Panc1 (cell line): ENCODE results near the gene SDK1. TPM values are rescaled to one million over a fixed set of nuclear protein-coding genes. Genes with fewer than 3 reads are reported as not detected.
A peak's percentile ranks its signal among the peaks of the same experiment; 100 is the strongest.

Source experiments
- ATAC-seq: fragments of 200-7000 bp; cut with Tn5 transposase; 2 replicates; pipeline ENCODE4 v1.9.1; 2020; ENCODE audit warnings: mild to moderate bottlenecking, moderate library complexity
- BruUV-seq: library from RNA; stranded (reverse); fragments of 400-500 nt; replicated peaks from 2 replicates; lab custom pipeline; 2021; lab: Mats Ljungman, UMichigan
- CTCF ChIA-PET: fragments of 300-600 bp; sonication (Branson Sonifier 250); formaldehyde crosslinking; loops from one replicate; lab custom pipeline; 2022; ENCODE audit warnings: antibody characterized with exemption; lab: Charles Lee
- POLR2A ChIA-PET: fragments of 300-600 bp; sonication (Branson Sonifier 250); formaldehyde crosslinking; loops from one replicate; lab custom pipeline; 2022; ENCODE audit warnings: antibody characterized with exemption; lab: Charles Lee
- DNase-seq: peaks from one replicate; pipeline ENCODE4 v3.0.0-alpha.2; 2010; ENCODE audit warnings: low read depth, low spot score
- H3K27ac ChIP-seq: 2 replicates; pipeline ENCODE4 v1.5.1; 2011; ENCODE audit warnings: mild to moderate bottlenecking, low read length, inconsistent platforms
- H3K27me3 ChIP-seq: fragments of 200-500 bp; sonication (Bioruptor generic); 2 replicates; pipeline ENCODE4 v1.6.0; 2014; ENCODE audit warnings: low read length, inconsistent platforms; ENCODE audit not compliant: control insufficient read depth, insufficient read depth
- H3K36me3 ChIP-seq: fragments of 200-500 bp; sonication (Bioruptor generic); 2 replicates; pipeline ENCODE4 v1.5.1; 2014; ENCODE audit warnings: inconsistent platforms, mild to moderate bottlenecking, low read length, moderate library complexity; ENCODE audit not compliant: control insufficient read depth, insufficient read depth
- H3K4me1 ChIP-seq: 2 replicates; pipeline ENCODE4 v1.5.1; 2011; ENCODE audit warnings: inconsistent platforms, mild to moderate bottlenecking, low read length, moderate library complexity; ENCODE audit not compliant: control insufficient read depth, insufficient read depth
- H3K4me3 ChIP-seq, 2 experiments: 2 replicates each; pipeline ENCODE4 v1.5.1; 2011 to 2012; ENCODE audit warnings: low read depth in 2 of 2, low read length in 2 of 2, mild to moderate bottlenecking in 2 of 2, inconsistent platforms in 1 of 2, moderate library complexity in 1 of 2
- H3K9me3 ChIP-seq: fragments of 200-500 bp; sonication (Bioruptor generic); 2 replicates; pipeline ENCODE4 v1.5.1; 2014; ENCODE audit warnings: low read depth, mild to moderate bottlenecking, inconsistent platforms, low read length, moderate library complexity; ENCODE audit not compliant: control insufficient read depth, insufficient read depth
- POLR2AphosphoS5 ChIP-seq: IDR thresholded peaks from 2 replicates; pipeline ENCODE4 v1.6.1; 2012; ENCODE audit warnings: mild to moderate bottlenecking, low read depth, low read length, moderate library complexity
- SIN3A ChIP-seq: IDR thresholded peaks from 2 replicates; pipeline ENCODE4 v1.6.1; 2012; ENCODE audit warnings: low read depth, mild to moderate bottlenecking, low read length, moderate library complexity, borderline replicate concordance; ENCODE audit not compliant: insufficient read depth
- TCF7L2 ChIP-seq: IDR thresholded peaks from 2 replicates; pipeline ENCODE4 v1.6.1; 2011; ENCODE audit warnings: mild to moderate bottlenecking, low read depth, low read length, inconsistent platforms
- in situ Hi-C: cut with HindIII; loops from 2 replicates; pipeline ENCODE4 v1.10.0; 2016; ENCODE audit warnings: low sequenced_read_pairs, low pct_unique_long_range_greater_than_20kb
- intact Hi-C: fragments of 100-400 bp; cut with micrococcal nuclease; formaldehyde crosslinking; loops from one replicate; pipeline ENCODE4 v1.10.0; 2022; ENCODE audit not compliant: unreplicated experiment
- total RNA-seq: library from RNA; stranded (reverse); gene quantifications from one replicate; pipeline ENCODE4 v1.2.1, GENCODE V29; 2021; ENCODE audit not compliant: unreplicated experiment
- TF ChIP-seq, protein P1 (sequence below): fragments of 450-650 bp; IDR thresholded peaks from 2 replicates; pipeline ENCODE4 v1.5.1; 2017; ENCODE audit warnings: mild to moderate bottlenecking
- TF ChIP-seq, protein P2 (sequence below), 2 experiments: IDR thresholded peaks; 2 replicates each; pipeline ENCODE4 v1.6.1; 2011 to 2012; ENCODE audit warnings: low read depth in 2 of 2, control low read depth in 1 of 2, low read length in 1 of 2, mild to moderate bottlenecking in 1 of 2, moderate library complexity in 1 of 2; ENCODE audit not compliant: insufficient read depth in 1 of 2

SDK1 gene
- total RNA-seq, 1 experiment from 2014 or later = 47.4 TPM

GRCh38 chr7:4266270-4267040, 965.4 kb downstream of the SDK1 start:
- DNase-seq (no peak), ATAC-seq (no peak)
- CTCF ChIA-PET = no interaction called here
- POLR2A ChIA-PET = no interaction called here
- intact Hi-C loops = no loop called here
- Histone ChIP-seq H3K9me3 (no peaks in the 10 kb centered on the region), H3K4me1 (no peaks in the 10 kb centered on the region), H3K4me3 (no peak overlapping the region), H3K36me3 (no peaks in the 10 kb centered on the region), H3K27me3 (no peaks in the 10 kb centered on the region), H3K27ac (no peak overlapping the region)
- BruUV-seq = TSS peak; percentile 77
- in situ Hi-C loops = no loop called here
- TF ChIP-seq SIN3A (no peak), POLR2AphosphoS5 (no peak), TCF7L2 (no peak)
- TF ChIP-seq, protein P1, sequence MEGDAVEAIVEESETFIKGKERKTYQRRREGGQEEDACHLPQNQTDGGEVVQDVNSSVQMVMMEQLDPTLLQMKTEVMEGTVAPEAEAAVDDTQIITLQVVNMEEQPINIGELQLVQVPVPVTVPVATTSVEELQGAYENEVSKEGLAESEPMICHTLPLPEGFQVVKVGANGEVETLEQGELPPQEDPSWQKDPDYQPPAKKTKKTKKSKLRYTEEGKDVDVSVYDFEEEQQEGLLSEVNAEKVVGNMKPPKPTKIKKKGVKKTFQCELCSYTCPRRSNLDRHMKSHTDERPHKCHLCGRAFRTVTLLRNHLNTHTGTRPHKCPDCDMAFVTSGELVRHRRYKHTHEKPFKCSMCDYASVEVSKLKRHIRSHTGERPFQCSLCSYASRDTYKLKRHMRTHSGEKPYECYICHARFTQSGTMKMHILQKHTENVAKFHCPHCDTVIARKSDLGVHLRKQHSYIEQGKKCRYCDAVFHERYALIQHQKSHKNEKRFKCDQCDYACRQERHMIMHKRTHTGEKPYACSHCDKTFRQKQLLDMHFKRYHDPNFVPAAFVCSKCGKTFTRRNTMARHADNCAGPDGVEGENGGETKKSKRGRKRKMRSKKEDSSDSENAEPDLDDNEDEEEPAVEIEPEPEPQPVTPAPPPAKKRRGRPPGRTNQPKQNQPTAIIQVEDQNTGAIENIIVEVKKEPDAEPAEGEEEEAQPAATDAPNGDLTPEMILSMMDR = no peak
- TF ChIP-seq, protein P2, sequence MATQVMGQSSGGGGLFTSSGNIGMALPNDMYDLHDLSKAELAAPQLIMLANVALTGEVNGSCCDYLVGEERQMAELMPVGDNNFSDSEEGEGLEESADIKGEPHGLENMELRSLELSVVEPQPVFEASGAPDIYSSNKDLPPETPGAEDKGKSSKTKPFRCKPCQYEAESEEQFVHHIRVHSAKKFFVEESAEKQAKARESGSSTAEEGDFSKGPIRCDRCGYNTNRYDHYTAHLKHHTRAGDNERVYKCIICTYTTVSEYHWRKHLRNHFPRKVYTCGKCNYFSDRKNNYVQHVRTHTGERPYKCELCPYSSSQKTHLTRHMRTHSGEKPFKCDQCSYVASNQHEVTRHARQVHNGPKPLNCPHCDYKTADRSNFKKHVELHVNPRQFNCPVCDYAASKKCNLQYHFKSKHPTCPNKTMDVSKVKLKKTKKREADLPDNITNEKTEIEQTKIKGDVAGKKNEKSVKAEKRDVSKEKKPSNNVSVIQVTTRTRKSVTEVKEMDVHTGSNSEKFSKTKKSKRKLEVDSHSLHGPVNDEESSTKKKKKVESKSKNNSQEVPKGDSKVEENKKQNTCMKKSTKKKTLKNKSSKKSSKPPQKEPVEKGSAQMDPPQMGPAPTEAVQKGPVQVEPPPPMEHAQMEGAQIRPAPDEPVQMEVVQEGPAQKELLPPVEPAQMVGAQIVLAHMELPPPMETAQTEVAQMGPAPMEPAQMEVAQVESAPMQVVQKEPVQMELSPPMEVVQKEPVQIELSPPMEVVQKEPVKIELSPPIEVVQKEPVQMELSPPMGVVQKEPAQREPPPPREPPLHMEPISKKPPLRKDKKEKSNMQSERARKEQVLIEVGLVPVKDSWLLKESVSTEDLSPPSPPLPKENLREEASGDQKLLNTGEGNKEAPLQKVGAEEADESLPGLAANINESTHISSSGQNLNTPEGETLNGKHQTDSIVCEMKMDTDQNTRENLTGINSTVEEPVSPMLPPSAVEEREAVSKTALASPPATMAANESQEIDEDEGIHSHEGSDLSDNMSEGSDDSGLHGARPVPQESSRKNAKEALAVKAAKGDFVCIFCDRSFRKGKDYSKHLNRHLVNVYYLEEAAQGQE (IDR thresholded peaks at IDR 0.05; ENCODE audit: insufficient read depth in 1 of 2, low read depth in 2 of 2, low read length in 1 of 2) = no peak

- no peak for DNase-seq
- no peaks in the 10 kb centered on the region for H3K36me3 ChIP-seq
- intact Hi-C loops (no loop called here), in situ Hi-C loops (no loop called here)
- no TSS peak for BruUV-seq
- H3K9me3 ChIP-seq = no peaks in the 10 kb centered on the region
- no peak overlapping the region for H3K4me3 ChIP-seq
- H3K27me3 ChIP-seq = no peaks in the 10 kb centered on the region
- no peak overlapping the region for H3K27ac ChIP-seq
- ATAC-seq = no peak
- ChIA-PET POLR2A (no interaction called here), CTCF (no interaction called here)
- TF ChIP-seq TCF7L2 (no peak), SIN3A (no peak), POLR2AphosphoS5 (no peak)
- TF ChIP-seq, protein P2 (IDR thresholded peaks at IDR 0.05; ENCODE audit: insufficient read depth in 1 of 2, low read depth in 2 of 2, low read length in 1 of 2) = no peak
- TF ChIP-seq, protein P1 = no peak
- no peaks in the 10 kb centered on the region for H3K4me1 ChIP-seq
Observed at GRCh38 chr7:4267341-4268039, 966.4 kb downstream of the SDK1 start.
